HG03575 (cell line): Measurements from ENCODE around the gene BRICD5.
"Not testable (repeated sequence)": the region's sequence is repeated elsewhere in the genome, so short reads cannot be mapped to it uniquely, and the experiment has no call there.

Source experiments
- ATAC-seq: cut with Tn5 transposase; IDR thresholded peaks from one replicate; pipeline ENCODE4 v1.9.1; 2021; ENCODE audit not compliant: unreplicated experiment, insufficient number of reproducible peaks, low FRiP score; ENCODE audit errors: extremely low read depth

BRICD5 gene

GRCh38 chr16:2205104-2205966 lies 5.3 kb downstream of the BRICD5 start, which contains the start of gene MLST8:
Gene MLST8 (plus strand): TSS chr16:2205454. CDS start chr16:2206086, 632 bp downstream.
- no peak for ATAC-seq

GRCh38 chr16:2204416-2205103 lies 6.1 kb downstream of the BRICD5 start:
- ATAC-seq = no peak

GRCh38 chr16:2203119-2203688 lies 7.5 kb downstream of the BRICD5 start:
- not testable (repeated sequence) for ATAC-seq

- no peak for ATAC-seq
Observed at GRCh38 chr16:2200313-2200712, 10.3 kb downstream of the BRICD5 start.

- ATAC-seq = no peak
Observed at GRCh38 chr16:2199621-2200139, 11.0 kb downstream of the BRICD5 start.

- ATAC-seq = no peak
Observed at GRCh38 chr16:2199095-2199494, 11.6 kb downstream of the BRICD5 start.

- no peak for ATAC-seq
Observed at GRCh38 chr16:2198283-2198682, 12.4 kb downstream of the BRICD5 start.

GRCh38 chr16:2197765-2198164 lies 12.9 kb downstream of the BRICD5 start:
- no peak for ATAC-seq

- ATAC-seq = no peak
Observed at GRCh38 chr16:2196981-2197511, 13.6 kb downstream of the BRICD5 start.

GRCh38 chr16:2196162-2196980 lies 14.3 kb downstream of the BRICD5 start, which contains the start of gene CASKIN1:
Gene CASKIN1 (minus strand): TSS chr16:2196605. CDS start chr16:2196432, 173 bp downstream.
- ATAC-seq = no peak

GRCh38 chr16:2195322-2196161 lies 15.1 kb downstream of the BRICD5 start:
- no peak for ATAC-seq

GRCh38 chr16:2194852-2195321 lies 15.8 kb downstream of the BRICD5 start:
- ATAC-seq = no peak

GRCh38 chr16:2194166-2194834 lies 16.4 kb downstream of the BRICD5 start:
- no peak for ATAC-seq

GRCh38 chr16:2191446-2191706 lies 19.3 kb downstream of the BRICD5 start:
- ATAC-seq = no peak

- no peak for ATAC-seq
Observed at GRCh38 chr16:2190659-2191445, 19.8 kb downstream of the BRICD5 start.

- ATAC-seq = no peak
Observed at GRCh38 chr16:2190002-2190658, 20.5 kb downstream of the BRICD5 start.
